Fibroblast of peridontal ligament (primary cell): ENCODE measurements around the gene DNAI2.
"Not testable (repeated sequence)": the region's sequence is repeated elsewhere in the genome, so short reads cannot be mapped to it uniquely, and the experiment has no call there.

Source experiments
- DNase-seq: peaks from one replicate; pipeline ENCODE4 v3.0.0-alpha.2; 2010; ENCODE audit errors: extremely low read depth

Gene DNAI2

DNA sequence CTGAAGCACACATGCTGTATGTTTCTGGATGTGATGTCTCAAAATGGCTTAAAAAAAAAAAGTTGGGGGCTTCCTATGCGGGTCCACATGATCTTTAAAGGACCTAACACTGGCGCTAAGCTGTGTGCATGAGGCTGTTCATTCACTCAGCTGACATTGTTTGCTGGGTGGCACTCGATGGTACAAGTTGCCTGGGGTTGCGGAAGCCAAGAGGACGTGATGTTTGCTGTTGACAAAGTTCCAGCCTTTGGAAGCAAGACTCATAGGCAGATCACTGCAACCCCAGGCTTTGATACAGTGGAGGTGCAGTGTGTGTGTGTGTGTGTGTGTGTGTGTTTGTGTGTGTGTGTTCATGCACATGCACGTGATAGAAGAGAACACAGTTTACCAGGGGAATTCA, 29.5 kb upstream of the DNAI2 start:
- no peak for DNase-seq

DNA sequence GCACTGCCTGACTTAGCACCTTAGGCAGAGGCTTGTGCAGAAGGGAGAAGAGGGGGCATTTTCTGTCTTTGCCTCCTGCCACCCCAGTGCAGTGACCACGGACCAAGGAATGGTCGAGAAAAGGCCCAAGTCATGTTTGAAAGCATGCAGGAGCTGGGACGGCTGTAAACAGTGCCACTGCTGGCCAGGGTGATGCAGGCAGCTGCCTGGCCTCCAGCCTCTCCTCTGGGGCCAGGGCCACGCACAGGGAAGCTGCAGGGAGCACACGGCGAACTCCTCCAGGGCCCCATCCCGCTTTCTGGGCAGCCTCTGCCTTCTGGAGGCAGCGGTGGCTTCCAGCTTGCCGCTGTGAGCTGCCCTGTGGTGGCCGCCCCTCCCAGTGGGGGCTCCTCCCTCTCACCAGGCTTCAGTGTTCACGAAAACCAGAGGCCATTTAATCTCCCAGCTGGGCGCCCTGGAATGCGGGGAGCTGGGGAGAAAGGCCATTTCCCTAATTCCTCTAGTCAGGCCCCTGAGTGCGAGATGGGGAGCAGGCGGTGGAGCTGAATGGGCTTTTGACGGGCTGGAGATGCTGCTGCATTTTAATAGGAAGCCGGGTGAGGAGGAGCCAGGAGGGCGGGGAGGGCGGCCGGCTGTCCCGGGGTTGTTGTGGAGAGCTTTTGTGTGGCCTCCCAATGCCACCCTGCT, 28.7 kb upstream of the DNAI2 start:
- DNase-seq = no peak

DNA sequence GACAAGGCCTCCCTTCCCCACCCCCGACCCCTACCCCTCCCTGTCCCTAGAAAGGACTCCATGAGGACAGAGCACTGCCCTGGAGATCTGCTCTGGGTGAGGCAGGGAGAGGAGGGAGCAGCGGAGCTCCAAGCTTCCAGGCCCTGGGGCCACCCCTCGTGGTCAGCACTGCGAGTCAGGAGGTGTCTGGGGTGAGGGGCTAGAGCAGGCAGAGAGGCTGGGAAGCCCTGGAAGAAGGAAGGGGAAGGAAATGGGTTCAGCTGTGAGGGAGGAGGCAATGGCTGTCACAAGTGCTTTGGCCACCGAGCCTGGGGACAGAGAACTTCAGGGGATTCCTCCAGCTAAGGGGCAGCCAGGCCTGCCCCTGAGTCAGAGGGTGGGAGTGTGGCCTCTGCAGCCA, 28.2 kb upstream of the DNAI2 start:
- no peak for DNase-seq

DNA sequence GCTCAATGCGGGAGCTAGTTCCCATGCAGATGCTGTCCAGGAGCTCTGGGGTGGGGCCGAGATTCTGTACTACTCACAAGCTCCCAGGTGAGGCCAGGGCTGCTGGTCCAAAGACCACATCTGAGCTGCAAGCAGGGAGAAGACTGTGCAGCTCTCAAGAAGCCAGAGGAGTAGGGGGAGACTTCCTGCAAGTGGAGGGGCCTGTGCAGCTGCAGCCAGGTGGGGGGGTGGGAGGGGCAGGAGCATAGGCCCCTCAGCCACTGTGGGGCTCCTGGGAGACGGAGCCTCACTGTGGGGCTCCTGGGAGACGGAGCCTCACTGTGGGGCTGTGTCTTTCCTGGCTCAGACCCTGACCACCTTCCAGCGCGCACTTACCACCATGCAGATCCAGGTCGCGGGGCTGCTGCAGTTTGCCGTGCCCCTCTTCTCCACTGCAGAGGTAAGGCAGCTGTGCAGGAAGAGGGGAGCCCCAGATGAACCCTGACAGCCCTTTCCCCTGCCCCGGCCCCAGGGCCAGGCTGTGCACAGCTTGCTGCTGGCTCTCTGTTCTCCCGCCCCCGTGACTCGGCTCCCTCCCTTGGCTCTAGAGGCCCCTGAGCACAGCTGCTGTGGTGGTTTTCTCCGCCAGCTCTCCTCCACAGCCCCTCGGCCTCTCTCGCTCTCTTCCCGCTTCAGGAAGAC, 24.3 kb upstream of the DNAI2 start:
- DNase-seq = no peak

DNA sequence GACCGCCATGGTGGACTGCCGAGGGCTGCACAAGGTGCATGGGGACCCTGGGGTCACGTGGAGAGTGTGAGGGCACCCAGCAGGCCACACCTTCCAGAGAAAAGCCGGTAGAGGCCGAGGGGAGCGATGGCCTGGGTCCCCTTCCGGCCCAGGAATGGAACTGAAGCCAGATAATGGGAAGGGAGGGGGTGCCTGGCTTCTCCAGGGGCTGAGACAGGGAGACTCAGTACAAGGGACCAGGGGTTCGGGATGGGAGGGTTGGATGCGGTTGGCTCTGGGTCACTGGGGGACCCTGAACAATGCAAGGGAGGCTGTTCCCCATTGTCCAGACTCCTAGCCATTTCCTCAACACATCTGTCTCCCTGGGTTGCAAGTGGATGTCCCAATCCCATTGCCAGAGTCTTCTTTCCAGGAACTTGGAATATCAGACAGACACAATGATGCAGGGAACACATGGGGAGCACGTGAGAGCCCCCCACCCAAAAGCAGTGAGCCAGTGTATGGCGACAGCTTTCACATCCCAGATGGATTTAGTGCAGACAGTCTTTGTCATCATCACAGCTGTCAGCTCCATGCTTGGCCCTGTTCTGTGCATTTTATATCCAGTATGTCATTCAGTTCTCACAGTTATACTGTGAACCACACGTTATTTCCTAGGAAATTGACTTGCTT, 23.6 kb upstream of the DNAI2 start:
- no peak for DNase-seq

DNA sequence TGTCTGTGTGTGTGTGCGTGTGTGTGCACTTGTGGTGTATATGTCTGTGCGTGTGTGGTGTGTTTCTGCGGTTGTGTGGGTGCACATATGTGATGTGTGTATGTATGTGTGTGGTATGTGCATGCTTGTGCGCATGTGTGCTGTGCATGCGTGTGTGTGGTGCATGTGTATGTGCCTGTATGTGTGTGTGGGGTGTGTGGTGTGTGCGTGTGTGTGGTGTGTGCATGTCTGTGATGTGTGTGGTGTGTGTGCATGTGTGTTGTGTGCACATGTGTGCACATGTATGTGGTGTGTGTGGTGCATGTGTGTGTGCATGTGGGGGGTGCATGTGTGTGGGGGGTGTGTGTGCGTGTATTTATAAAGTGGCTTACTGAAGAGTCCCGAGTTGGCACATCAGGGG, 23.0 kb upstream of the DNAI2 start:
- no peak for DNase-seq

DNA sequence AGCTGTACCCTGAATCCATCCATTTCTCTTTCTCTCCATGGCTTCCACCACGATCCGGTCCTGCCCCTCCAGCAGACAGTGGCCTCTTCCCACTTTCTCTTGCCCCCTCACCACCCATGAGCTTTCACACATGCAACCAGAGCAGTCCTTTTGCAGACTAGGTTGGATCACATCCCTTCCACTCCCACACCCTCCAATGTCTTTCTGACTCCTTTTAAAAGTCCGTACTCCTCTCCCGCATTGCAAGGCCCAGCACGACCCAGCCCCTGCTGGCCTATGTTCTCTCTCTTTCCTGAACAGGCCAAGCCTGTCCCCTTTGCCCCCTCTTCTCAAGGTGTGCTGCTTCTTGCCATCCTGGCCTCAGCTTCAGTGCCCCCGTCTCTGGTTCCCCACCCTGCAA, 22.5 kb upstream of the DNAI2 start:
- no peak for DNase-seq

DNA sequence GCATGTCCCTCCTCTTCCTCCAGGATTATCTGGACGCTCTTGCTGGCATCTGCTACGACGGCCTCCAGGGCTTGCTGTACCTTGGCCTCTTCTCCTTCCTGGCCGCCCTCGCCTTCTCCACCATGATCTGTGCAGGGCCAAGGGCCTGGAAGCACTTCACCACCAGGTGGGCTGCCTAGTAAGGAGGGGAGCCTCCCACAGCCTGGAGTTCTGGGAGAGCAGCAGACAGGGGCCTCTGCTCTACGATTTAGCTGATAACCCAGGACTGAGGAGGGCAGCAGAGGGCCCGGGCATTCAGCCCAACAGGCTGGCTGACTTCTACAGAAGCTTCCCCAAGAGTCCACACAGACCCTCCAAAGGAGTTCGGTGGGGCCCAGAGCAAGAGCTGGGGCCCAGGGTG, 21.8 kb upstream of the DNAI2 start:
- DNase-seq = no peak

DNA sequence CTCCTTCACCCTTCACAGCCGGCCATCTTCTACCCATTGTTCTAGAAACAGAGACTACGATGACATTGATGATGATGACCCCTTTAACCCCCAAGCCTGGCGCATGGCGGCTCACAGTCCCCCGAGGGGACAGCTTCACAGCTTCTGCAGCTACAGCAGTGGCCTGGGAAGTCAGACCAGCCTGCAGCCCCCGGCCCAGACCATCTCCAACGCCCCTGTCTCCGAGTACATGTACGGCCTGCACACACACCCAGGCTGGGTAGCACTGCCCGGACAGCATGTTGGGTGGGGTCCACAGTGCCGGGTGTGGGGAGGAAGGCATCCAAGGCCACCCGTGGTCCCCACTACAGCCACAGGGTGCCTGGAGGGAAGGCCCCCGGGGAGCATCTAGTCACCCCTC, 21.0 kb upstream of the DNAI2 start:
- no peak for DNase-seq

DNA sequence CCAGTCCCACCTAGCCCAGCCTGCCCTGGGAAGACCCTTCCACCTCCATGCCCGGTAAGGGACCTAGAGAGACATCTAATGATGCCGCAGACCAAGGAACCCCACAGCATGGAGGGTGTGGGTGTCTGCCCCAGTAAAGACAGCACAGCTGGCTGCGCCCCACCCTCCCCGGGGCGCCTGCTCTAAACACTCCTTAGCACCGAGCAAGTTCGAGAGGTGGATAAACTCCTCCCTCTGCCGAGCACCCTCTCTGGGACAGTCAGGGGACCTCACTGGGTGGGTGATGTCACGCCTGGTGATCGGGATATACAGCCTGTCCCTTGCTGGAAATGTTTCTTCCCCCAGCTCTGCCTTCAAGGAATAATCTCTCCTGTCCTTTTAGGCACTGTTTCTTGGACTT, 16.7 kb upstream of the DNAI2 start:
- no peak for DNase-seq

DNA sequence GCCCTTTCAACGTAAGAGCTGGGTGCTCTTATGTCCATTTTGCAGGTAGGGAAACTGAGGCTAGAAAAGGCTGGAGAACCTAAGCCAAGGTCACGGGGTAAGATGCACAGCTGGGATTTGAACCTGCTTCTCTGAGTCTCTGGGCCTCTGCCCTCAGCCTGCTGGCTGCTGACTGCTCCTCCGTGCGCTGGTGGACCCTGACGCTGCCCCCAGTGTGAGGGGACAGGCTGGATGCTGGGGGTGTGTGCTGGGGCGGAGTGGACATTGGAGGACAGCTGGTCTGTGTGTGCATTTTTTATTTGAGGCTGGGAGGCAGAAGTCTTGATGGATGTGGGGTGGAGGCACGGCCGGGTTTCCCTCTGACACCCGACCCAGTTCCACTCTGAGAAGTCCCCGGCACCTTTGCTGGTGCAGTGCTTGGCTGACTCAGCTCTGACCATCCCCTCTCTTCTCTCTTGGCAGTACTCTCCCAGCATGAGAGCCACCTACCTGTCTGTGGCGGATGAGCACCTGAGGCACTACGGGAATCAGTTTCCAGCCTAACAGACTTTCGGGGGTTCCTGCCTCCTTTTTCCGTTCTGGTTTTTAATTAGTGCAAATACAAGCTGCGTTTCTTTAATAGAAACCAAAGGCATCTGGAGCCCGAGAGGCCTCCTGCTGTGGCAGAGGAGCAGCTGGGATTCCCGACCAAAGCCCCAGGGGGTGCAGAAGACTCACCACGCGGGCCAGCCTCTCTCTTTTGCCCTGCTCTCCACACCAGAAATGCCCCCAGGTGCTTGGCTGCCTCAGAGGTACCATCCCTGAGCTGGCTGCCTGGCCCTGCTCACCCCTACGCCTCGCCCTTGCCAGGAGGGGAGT, 14.1 kb upstream of the DNAI2 start:
- no peak for DNase-seq

DNA sequence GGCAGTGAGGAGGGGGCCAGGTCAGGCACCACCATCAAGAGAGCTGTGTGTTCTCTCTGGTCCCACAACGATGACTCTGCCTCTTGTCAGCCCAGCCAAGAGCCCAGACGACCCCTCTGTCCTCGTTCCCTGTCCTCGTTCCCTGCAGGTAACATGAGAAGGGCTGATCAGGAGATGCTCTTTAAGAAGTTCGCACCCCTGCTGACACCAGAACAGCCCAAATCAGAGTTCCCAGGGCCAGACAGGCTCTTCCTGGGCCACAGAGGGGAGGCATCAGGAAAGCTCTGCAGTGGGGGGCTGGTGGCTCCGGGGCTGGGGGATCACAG, 13.5 kb upstream of the DNAI2 start:
- DNase-seq = no peak

DNA sequence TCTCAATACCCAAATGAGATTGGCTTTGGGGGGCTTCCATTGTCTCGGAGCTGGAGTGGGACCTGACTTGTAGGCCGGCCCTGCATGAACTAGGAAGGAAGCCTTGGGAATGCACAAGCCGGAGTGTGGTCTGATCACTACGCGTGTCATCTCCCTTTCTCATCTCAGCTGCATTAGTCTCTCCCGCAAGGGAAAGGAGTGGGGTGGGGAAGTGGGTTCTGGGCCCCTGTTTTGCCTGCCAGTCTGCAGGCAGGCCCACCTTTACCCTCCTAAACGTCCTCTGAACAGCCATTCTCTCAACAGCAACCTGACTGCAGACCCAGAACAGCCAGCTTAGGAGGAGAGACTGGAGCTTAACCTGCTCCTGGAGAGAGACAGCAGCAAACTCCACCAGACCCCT, 11.4 kb upstream of the DNAI2 start:
- no peak for DNase-seq

DNA sequence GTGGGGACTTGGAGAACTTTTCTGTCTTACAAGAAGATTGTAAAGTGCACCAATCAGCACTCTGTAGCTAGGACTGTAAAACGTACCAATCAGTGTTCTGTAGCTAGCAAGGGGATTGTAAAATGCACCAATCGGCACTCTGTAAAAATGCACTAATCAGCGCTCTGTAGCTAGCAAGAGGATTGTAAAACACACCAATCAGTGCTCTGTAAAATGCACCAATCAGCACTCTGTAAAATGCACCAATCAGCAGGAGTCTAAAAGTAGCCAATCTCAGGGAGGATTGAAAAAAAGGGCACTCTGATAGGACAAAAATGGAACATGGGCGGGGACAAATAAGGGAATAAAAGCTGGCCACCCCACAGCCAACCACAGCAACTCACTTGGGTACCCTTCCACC, 7.0 kb upstream of the DNAI2 start:
- DNase-seq = not testable (repeated sequence)

DNA sequence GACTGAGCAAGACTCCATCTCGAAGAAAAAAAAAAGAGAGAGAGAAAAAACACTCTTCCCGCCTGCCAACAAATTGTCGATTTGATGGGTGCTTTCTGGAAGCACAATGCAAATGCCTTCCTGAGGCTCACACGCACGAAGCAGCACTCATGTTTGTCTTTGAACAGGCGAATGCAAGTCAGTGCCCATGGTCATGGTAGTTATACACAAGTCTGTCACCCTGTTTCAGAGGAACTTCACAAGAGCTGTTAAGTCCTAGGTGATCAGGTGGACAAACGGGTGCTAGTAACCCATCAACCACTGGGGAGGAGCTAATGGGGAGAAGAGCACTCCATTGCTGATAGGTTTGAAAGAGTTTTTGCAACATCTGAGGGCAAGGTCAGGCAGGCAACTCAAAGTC, 6.5 kb upstream of the DNAI2 start:
- no peak for DNase-seq

DNA sequence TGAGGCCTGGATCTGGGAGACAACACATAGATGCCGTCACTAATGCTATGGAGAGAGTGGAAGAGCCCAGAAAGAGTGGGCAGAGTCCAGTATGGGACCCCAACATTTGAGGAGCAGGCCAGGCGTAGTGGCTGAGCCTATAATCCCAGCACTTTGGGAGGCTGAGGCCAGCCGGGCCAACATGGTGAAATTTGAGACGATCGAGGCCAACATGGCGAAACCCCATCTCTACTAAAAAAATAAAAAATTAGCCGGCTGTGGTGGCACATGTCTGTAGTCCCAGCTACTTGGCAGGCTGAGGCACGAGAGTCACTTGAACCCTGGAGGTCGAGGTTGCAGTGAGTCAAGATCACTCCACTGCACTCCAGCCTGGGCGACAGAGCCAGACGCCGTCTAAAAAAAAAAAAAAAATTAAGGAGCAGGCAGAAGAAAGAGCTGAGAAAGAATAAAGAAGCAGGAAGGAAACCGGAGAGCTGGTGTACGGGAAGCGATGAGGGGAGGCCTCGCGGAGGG, 6.0 kb upstream of the DNAI2 start:
- no peak for DNase-seq

DNA sequence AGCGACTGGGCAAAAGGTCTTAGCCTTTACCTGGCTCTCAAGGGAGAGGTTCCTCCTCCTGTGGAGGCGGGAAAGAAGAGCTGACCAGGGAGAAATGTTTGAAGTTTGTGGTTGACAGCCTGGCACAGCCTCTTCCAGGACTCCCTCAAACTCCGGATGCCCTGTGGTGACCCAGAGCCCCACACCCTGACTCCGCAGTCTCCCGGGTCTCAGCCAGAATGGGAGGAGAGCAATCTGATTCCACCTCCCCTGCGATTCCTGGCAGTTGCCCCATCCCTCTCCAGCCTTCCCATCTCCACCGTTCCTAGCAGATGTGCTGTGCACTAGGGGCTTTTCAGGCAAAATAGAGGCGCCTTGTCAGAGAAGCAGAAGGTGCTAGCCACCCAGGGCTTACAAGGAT, 5.5 kb upstream of the DNAI2 start:
- DNase-seq = no peak

DNA sequence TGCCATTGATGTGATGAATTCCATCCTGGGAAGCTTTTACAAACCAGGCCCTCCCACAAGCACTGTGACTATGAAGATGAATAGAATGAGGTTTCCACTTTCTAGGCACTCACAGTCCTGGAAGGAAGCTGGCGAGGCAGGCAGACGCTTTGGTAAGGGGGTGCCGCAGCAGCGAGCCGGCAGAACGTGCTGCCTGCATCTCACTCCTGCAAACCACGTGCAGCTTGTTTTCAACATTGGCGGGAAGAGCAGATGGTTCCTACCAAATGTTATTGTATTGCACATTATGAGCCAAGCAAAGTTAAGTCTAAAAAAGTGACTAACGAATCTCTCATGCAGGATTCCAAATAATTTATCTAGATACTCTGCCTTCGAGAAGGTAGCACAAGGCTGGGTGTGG, 3.7 kb upstream of the DNAI2 start:
- no peak for DNase-seq

DNA sequence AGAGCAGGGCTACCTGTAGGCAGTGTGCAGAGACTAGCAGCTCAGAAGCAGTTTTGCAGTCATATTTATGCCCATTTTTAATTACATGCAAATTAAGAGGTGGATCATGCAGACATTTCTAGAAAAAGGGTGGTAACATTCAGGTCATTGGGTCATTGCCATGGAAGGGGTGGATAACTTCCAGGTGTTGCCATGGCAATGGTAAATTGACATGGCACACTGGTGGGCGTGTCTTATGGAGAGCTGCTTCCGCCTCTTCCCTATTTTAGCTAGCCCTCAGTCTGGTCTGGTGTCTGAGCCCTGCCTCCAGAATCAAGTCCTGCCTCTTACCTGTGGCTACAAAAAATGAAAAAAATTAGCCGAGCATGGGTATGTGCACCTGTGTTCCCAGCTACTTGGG, 2.8 kb upstream of the DNAI2 start:
- DNase-seq = no peak

DNA sequence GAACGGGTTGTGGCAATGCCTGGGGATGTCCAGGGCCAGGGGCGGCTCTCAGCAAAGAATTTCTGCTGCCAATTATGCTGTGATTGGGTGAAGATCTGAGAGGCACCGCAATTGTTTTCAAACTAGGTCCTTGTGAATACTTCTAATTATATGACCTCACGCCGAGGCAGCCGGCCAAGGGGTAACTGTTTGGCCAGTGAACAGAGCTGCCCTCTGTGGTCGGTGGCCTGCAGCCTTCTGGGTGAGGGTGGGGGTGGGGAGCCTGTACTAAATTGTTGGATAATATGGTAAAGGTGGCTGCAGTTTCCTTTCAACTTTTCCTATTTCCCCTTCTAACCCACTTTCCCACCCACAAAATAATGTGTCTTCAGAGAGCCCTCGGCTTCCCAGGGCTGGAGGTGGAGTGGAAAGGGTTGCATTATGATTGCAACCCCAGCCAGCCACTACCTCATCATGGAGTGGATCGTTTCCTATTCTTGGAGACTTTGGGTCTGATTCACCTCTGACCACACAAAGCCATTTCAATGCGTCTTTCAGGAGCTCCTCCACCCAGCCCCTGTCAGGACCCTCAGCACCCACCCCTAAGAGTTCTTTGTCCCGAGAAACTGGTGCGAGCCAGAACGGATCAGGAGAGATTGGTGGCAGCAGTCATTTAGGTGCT, 2.0 kb upstream of the DNAI2 start:
- DNase-seq = no peak

DNA sequence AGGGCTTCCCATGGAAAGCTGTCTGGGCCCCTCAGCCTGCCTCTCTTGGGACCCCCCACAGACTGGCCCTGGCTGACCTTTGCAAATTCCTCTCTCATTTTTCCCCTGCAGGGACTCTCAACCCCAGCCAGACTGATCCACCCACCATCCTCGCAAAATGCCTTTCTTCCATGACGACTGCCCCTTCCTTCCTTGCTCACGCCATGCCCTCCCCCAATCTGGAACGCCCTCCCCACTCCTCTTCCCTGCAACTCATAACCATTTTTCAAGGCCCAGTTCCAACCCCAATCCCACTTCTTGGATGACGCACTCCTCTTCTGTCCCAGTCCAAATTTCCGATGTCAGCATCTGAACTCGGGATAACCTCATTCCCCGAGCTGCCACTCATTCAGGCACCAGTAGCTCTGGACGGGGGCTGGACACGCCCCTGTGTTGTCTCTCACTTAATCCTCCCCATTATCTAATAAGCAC, 1.3 kb upstream of the DNAI2 start:
- peak; percentile 3 for DNase-seq
